K562 (cell line): ENCODE results near the gene P2RX1. TPM values are rescaled to one million over a fixed set of nuclear protein-coding genes. Genes with fewer than 3 reads are reported as not detected.

Experiments used
- CREM ChIP-seq: IDR thresholded peaks from 2 replicates; pipeline ENCODE4 v1.6.1; 2014; ENCODE audit warnings: antibody characterized with exemption, low read depth
- E2F4 ChIP-seq: sonication (generic); formaldehyde crosslinking; IDR thresholded peaks from 2 replicates; pipeline ENCODE4 v1.8.0; 2022; ENCODE audit warnings: mild to moderate bottlenecking, low read depth, missing genetic modification reagents
- ETV1 ChIP-seq: fragments of 450-650 bp; conservative IDR thresholded peaks from 2 replicates; pipeline ENCODE4 v1.6.1; 2016; ENCODE audit warnings: missing genetic modification characterization, control low read depth, low read depth, missing compliant biosample characterization
- FOXO4 ChIP-seq: fragments of 450-650 bp; formaldehyde crosslinking; IDR thresholded peaks from 2 replicates; pipeline ENCODE4 v1.4.0; 2020; ENCODE audit warnings: mild to moderate bottlenecking, moderate library complexity
- GABPA ChIP-seq: fragments of 200-800 bp; sonication (Bioruptor generic); conservative IDR thresholded peaks from 2 replicates; pipeline ENCODE4 v1.6.1; 2016; ENCODE audit warnings: low read depth, missing genetic modification characterization, missing compliant biosample characterization
- IFI16 ChIP-seq: fragments of 250-450 bp; sonication (Bioruptor Pico); IDR thresholded peaks from 2 replicates; pipeline ENCODE4 v2.1.2; 2022; ENCODE audit warnings: mild to moderate bottlenecking, inconsistent platforms
- KLF16 ChIP-seq: IDR thresholded peaks from 2 replicates; pipeline ENCODE4 v1.6.1; 2016; ENCODE audit warnings: antibody characterized with exemption
- PHF21A ChIP-seq: fragments of 450-650 bp; IDR thresholded peaks from 2 replicates; pipeline ENCODE4 v1.6.1; 2017; ENCODE audit warnings: low read depth, borderline replicate concordance
- PYGO2 ChIP-seq: fragments of 450-650 bp; IDR thresholded peaks from 2 replicates; pipeline ENCODE4 v1.6.1; 2016; ENCODE audit warnings: mild to moderate bottlenecking, missing genetic modification characterization, moderate library complexity, missing compliant biosample characterization
- TAL1 ChIP-seq: fragments of 450-650 bp; IDR thresholded peaks from 2 replicates; pipeline ENCODE4 v1.6.1; 2016; ENCODE audit warnings: mild to moderate bottlenecking
- TCF7L2 ChIP-seq: fragments of 150-350 bp; IDR thresholded peaks from 2 replicates; pipeline ENCODE4 v1.6.1; 2016; ENCODE audit warnings: low read depth, mild to moderate bottlenecking, low read length, moderate library complexity
- ZFP1 ChIP-seq: fragments of 450-650 bp; formaldehyde crosslinking; IDR thresholded peaks from 2 replicates; pipeline ENCODE4 v1.4.0; 2020; ENCODE audit warnings: mild to moderate bottlenecking, mixed read lengths
- ZNF398 ChIP-seq: fragments of 250-450 bp; sonication (Bioruptor Pico); IDR thresholded peaks from 2 replicates; pipeline ENCODE4 v1.8.0; 2021; ENCODE audit warnings: moderate library complexity, mild to moderate bottlenecking, inconsistent platforms
- ZNF511 ChIP-seq: sonication (generic); formaldehyde crosslinking; IDR thresholded peaks from 2 replicates; pipeline ENCODE4 v1.8.0; 2022; ENCODE audit warnings: mild to moderate bottlenecking, missing genetic modification reagents
- ZNF589 ChIP-seq: fragments of 200-800 bp; sonication (Bioruptor generic); IDR thresholded peaks from 2 replicates; pipeline ENCODE4 v1.6.1; 2016; ENCODE audit warnings: low read depth, missing genetic modification characterization, missing compliant biosample characterization
- polyA plus RNA-seq, 8 experiments: library from polyadenylated mRNA; depleted of rRNA in 4 of 8; stranded (reverse) in 5 of 8; unstranded in 3 of 8; fragments of >200 nt; fragmentation: Nextera tagmentation in 2 of 8; fragmentation: Illumina TruSeq in 1 of 8; extraction: Ambion mirVana in 2 of 8; extraction: Trizol in 1 of 8; gene quantifications; 2 replicates each; pipeline versions ENCODE4 v1.2.1 to v1.2.3, GENCODE V29; 2011 to 2014; ENCODE audit warnings: inconsistent platforms in 1 of 8, missing spikeins in 1 of 8
- total RNA-seq, 7 experiments: library from RNA; depleted of rRNA in 6 of 7; stranded (reverse); fragments of >200 nt in 6 of 7; fragmentation: Illumina TruSeq in 2 of 7; extraction: Trizol in 2 of 7; gene quantifications; 2 replicates each; pipeline versions ENCODE4 v1.2.1 to v1.2.3, GENCODE V29; 2011 to 2021; ENCODE audit warnings: low replicate concordance in 1 of 7

Gene P2RX1
- total and polyA plus RNA-seq, 9 of the 15 experiments (the other 6 are each of a cell fraction or from before 2014, with no cell fraction given): 0.27 to 20.3 (median 10.3) TPM

- TF ChIP-seq IFI16 (CRISPR knock-in tag) (no peak), GABPA (tag) (peak; percentile 74), TCF7L2 (no peak), ZNF589 (CRISPR knock-in tag) (0 out of 2 replicates have a peak, but pooled peaks have one; percentile 30), FOXO4 (CRISPR knock-in tag) (no peak), KLF16 (0 out of 2 replicates have a peak, but pooled peaks have one; percentile 14), CREM (peak; percentile 53), TAL1 (no peak), E2F4 (CRISPR knock-in tag) (no peak), ETV1 (tag) (peak; percentile 93), PHF21A (no peak), PYGO2 (tag) (no peak), ZFP1 (CRISPR knock-in tag) (no peak), ZNF398 (CRISPR knock-in tag) (no peak), ZNF511 (CRISPR knock-in tag) (no peak)
Measured at GRCh38 chr17:3915995-3916696, at the start of gene P2RX1 (continued).
